B cell (primary cell): ENCODE results near the gene IL1RL1. TPM values are rescaled to one million over a fixed set of nuclear protein-coding genes. Genes with fewer than 3 reads are reported as not detected.

Source experiments
- ATAC-seq: fragments of 200-7000 bp; cut with Tn5 transposase; one replicate; pipeline ENCODE4 v1.10.0; 2021; ENCODE audit warnings: low read depth, mild to moderate bottlenecking, moderate number of reproducible peaks, moderate library complexity
- CTCF ChIA-PET: fragments of 350-600 bp; sonication (Branson Sonifier 250); formaldehyde crosslinking; loops from one replicate; lab custom pipeline; 2021; ENCODE audit warnings: antibody characterized with exemption, inconsistent platforms; lab: Charles Lee
- POLR2A ChIA-PET: fragments of 350-600 bp; sonication (Branson Sonifier 250); formaldehyde crosslinking; loops from one replicate; lab custom pipeline; 2021; ENCODE audit warnings: antibody characterized with exemption; lab: Charles Lee
- DNase-seq: peaks from one replicate; pipeline ENCODE4 v3.0.0; 2013
- H2AFZ ChIP-seq: 2 replicates; pipeline ENCODE4 v1.6.1; 2012; ENCODE audit warnings: mild to moderate bottlenecking, low read depth, low read length; ENCODE audit not compliant: insufficient read depth, poor library complexity, severe bottlenecking
- H3K27ac ChIP-seq, 2 donors: 1 replicate in 1 of 2; 2 replicates in 1 of 2; pipeline ENCODE4 v1.5.1; 2012 to 2013; ENCODE audit warnings: low read length in 2 of 2, mild to moderate bottlenecking in 2 of 2, moderate library complexity in 1 of 2
- H3K27me3 ChIP-seq, 4 experiments: fragments of 200-600 bp in 1 of 4; sonication (generic) in 1 of 4; replicated peaks in 1 of 4; 1 replicate in 2 of 4; 2 replicates in 2 of 4; pipeline versions ENCODE4 v1.6.1 to v1.7.0; 2013 to 2016; ENCODE audit warnings: low read length in 3 of 4, mild to moderate bottlenecking in 2 of 4, mixed read lengths in 1 of 4, moderate library complexity in 1 of 4; ENCODE audit not compliant: insufficient read depth in 4 of 4, control insufficient read depth in 3 of 4; ENCODE audit errors: control extremely low read depth in 1 of 4
- H3K36me3 ChIP-seq, 2 experiments: replicated peaks in 1 of 2; 1 replicate in 1 of 2; 2 replicates in 1 of 2; pipeline versions ENCODE4 v1.6.1 to v1.7.1; 2013; ENCODE audit warnings: low read length in 1 of 2; ENCODE audit not compliant: insufficient read depth in 2 of 2, control insufficient read depth in 1 of 2; ENCODE audit errors: control extremely low read depth in 1 of 2, extremely low read depth in 1 of 2
- H3K4me1 ChIP-seq, 2 donors: fragments of 200-600 bp in 1 of 2; sonication (generic) in 1 of 2; 1 replicate in 1 of 2; 2 replicates in 1 of 2; pipeline versions ENCODE4 v1.5.1 to v1.6.1; 2013 to 2017; ENCODE audit warnings: low read length in 2 of 2; ENCODE audit not compliant: control insufficient read depth in 2 of 2, insufficient read depth in 2 of 2
- H3K4me2 ChIP-seq: replicated peaks from 2 replicates; pipeline ENCODE3; 2012; ENCODE audit warnings: mild to moderate bottlenecking, low read depth, low read length; ENCODE audit not compliant: poor library complexity, severe bottlenecking
- H3K4me3 ChIP-seq, 5 experiments: fragments of 200-600 bp in 1 of 5; sonication (generic) in 1 of 5; 1 replicate in 3 of 5; 2 replicates in 2 of 5; pipeline versions ENCODE4 v1.5.1 to v1.7.0; 2011 to 2016; ENCODE audit warnings: low read length in 4 of 5, mild to moderate bottlenecking in 4 of 5, low read depth in 2 of 5, control low read depth in 1 of 5, moderate library complexity in 1 of 5; ENCODE audit not compliant: insufficient read depth in 1 of 5; ENCODE audit errors: control extremely low read depth in 1 of 5, extremely low read depth in 1 of 5
- H3K79me2 ChIP-seq: fragments of 200-600 bp; sonication (generic); one replicate; pipeline ENCODE4 v1.6.0; 2016; ENCODE audit warnings: low read length; ENCODE audit not compliant: control insufficient read depth, insufficient read depth
- H3K9ac ChIP-seq: fragments of 200-600 bp; sonication (generic); 2 replicates; pipeline ENCODE4 v1.6.1; 2017; ENCODE audit warnings: mild to moderate bottlenecking, low read length, moderate library complexity
- H3K9me3 ChIP-seq, 3 donors: one replicate each; pipeline versions ENCODE4 v1.6.1 to v1.7.1; 2013; ENCODE audit warnings: low read length in 2 of 3; ENCODE audit not compliant: control insufficient read depth in 2 of 3, insufficient read depth in 1 of 3; ENCODE audit errors: control extremely low read depth in 1 of 3
- H4K20me1 ChIP-seq: 2 replicates; pipeline ENCODE4 v1.6.0; 2012; ENCODE audit warnings: mild to moderate bottlenecking, low read length; ENCODE audit not compliant: insufficient read depth, control insufficient read depth, poor library complexity, severe bottlenecking
- H3K27ac Mint-ChIP-seq: one replicate; pipeline ENCODE4 v1.8.0; 2021; ENCODE audit warnings: mixed read lengths
- H3K27me3 Mint-ChIP-seq: one replicate; pipeline ENCODE4 v1.8.0; 2021; ENCODE audit warnings: mixed read lengths
- H3K4me1 Mint-ChIP-seq: one replicate; pipeline ENCODE4 v1.8.0; 2021; ENCODE audit warnings: mixed read lengths
- H3K4me3 Mint-ChIP-seq: one replicate; pipeline ENCODE4 v1.8.0; 2021; ENCODE audit warnings: mixed read lengths
- H3K9me3 Mint-ChIP-seq: one replicate; pipeline ENCODE4 v1.8.0; 2022; ENCODE audit warnings: mixed read lengths; ENCODE audit not compliant: insufficient read depth
- CTCF ChIP-seq: fragments of 200-600 bp; IDR thresholded peaks from one replicate; pipeline ENCODE4 v1.8.0; 2022; ENCODE audit warnings: antibody characterized with exemption, mild to moderate bottlenecking
- EZH2 ChIP-seq: IDR thresholded peaks from 2 replicates; pipeline ENCODE4 v1.6.1; 2012; ENCODE audit warnings: borderline replicate concordance, low read depth, mild to moderate bottlenecking, moderate library complexity, low read length; ENCODE audit not compliant: insufficient read depth, poor library complexity, severe bottlenecking
- WGBS: methylation state at CpG from one replicate; pipeline ENCODE4 v1.1.5; 2013; ENCODE audit warnings: missing lambda C conversion rate; ENCODE audit not compliant: insufficient coverage; 5-methylcytosine and 5-hydroxymethylcytosine counted together
- intact Hi-C: fragments of 100-400 bp; cut with micrococcal nuclease; formaldehyde crosslinking; loops from one replicate; pipeline ENCODE4 v1.10.0; 2022
- polyA plus RNA-seq: library from polyadenylated mRNA; depleted of rRNA; stranded (reverse); fragments of >200 nt; gene quantifications from 2 replicates; pipeline ENCODE4 v1.2.3, GENCODE V29; 2012
- total RNA-seq, 2 donors: library from RNA; stranded (reverse); fragments of 120-200 nt in 1 of 2; gene quantifications; 1 replicate in 1 of 2; 2 replicates in 1 of 2; pipeline versions ENCODE4 v1.2.3 to v1.2.4, GENCODE V29; 2013 to 2022

Gene IL1RL1
- total and polyA plus RNA-seq, 2 donors (not counting 1 experiment from before 2014, with no cell fraction given), result not detected

GRCh38 chr2:102340778-102341177 is 29.4 kb downstream of the IL1RL1 start:
- H3K4me1 ChIP-seq, result no peaks in the 10 kb centered on the region
- DNase-seq (no peak), ATAC-seq (no peak)
- no peak overlapping the region for H3K27ac Mint-ChIP-seq
- H4K20me1 ChIP-seq, result no peaks in the 10 kb centered on the region
- H3K36me3 ChIP-seq, result no peaks in the 10 kb centered on the region
- H3K9me3 ChIP-seq, result no peaks in the 10 kb centered on the region
- H3K4me3 Mint-ChIP-seq, result no peak overlapping the region
- intact Hi-C loops, result no loop called here
- H3K9ac ChIP-seq, result no peak overlapping the region
- ChIA-PET POLR2A (no interaction called here), CTCF (interaction anchor here (1.0 kb wide), 1 partner anchor 9 kb away, joined by 3 read pairs; no protein-coding TSS in a partner anchor)
- TF ChIP-seq EZH2 (no peak), CTCF (no peak)
- WGBS, result 94% methylated on average over 5 of the region's 7 CpGs
- no peaks in the 10 kb centered on the region for H3K4me1 Mint-ChIP-seq
- peaks cover 0 to 6% (median 1%) of the 10 kb centered on the region in 4 experiments for H3K27me3 ChIP-seq
- no peak overlapping the region for H3K27ac ChIP-seq
- H3K4me3 ChIP-seq, result no peak overlapping the region
- H2AFZ ChIP-seq, result no peak overlapping the region
- no peaks in the 10 kb centered on the region for H3K79me2 ChIP-seq
- H3K9me3 Mint-ChIP-seq, result no peaks in the 10 kb centered on the region
- peaks cover 8% of the 10 kb centered on the region for H3K27me3 Mint-ChIP-seq
- H3K4me2 ChIP-seq, result no peak overlapping the region

- intact Hi-C loops, result no loop called here
- Histone ChIP-seq H3K4me3 (no peak overlapping the region), H3K4me2 (no peak overlapping the region), H3K9ac (no peak overlapping the region), H3K4me1 (no peaks in the 10 kb centered on the region), H3K27ac (no peak overlapping the region), H2AFZ (no peak overlapping the region), H3K27me3 (peaks cover 0 to 10% (median 0%) of the 10 kb centered on the region in 4 experiments), H3K9me3 (peaks cover 0 to 2% (median 0%) of the 10 kb centered on the region in 3 donors), H3K36me3 (no peaks in the 10 kb centered on the region), H3K79me2 (no peaks in the 10 kb centered on the region), H4K20me1 (no peaks in the 10 kb centered on the region)
- Mint-ChIP-seq H3K4me3 (no peak overlapping the region), H3K27me3 (peaks cover 19% of the 10 kb centered on the region), H3K27ac (no peak overlapping the region), H3K9me3 (no peaks in the 10 kb centered on the region), H3K4me1 (no peaks in the 10 kb centered on the region)
- TF ChIP-seq CTCF (no peak), EZH2 (no peak)
- ATAC-seq (no peak), DNase-seq (no peak)
- CTCF ChIA-PET, result no interaction called here
- POLR2A ChIA-PET, result no interaction called here
- 50% methylated on average over 1 of the region's 3 CpGs for WGBS
Measured at GRCh38 chr2:102342888-102343287, 31.5 kb downstream of the IL1RL1 start.
